Upper lobe of left lung (tissue), 6 donors: ENCODE results near the gene ITGA1. TPM values are rescaled to one million over a fixed set of nuclear protein-coding genes. Genes with fewer than 3 reads are reported as not detected.

Source experiments
- ATAC-seq, 2 donors: fragments of 200-7000 bp; cut with Tn5 transposase; one replicate each; pipeline ENCODE4 v1.9.1; 2022; ENCODE audit warnings: mild to moderate bottlenecking in 2 of 2, moderate library complexity in 2 of 2; ENCODE audit not compliant: low FRiP score in 2 of 2
- DNase-seq, 2 donors: peaks; one replicate each; pipeline ENCODE4 v3.0.0-alpha.2; 2019 to 2020
- H3K27ac ChIP-seq, 4 donors: fragments of 200-600 bp; sonication (generic); one replicate each; pipeline ENCODE4 v1.5.1; 2016 to 2019
- H3K27me3 ChIP-seq, 4 donors: fragments of 200-600 bp; sonication (generic); one replicate each; pipeline ENCODE4 v1.5.1; 2017 to 2019
- H3K36me3 ChIP-seq, 4 donors: fragments of 200-600 bp; sonication (generic); one replicate each; pipeline ENCODE4 v1.5.1; 2016 to 2019
- H3K4me1 ChIP-seq, 4 donors: fragments of 200-600 bp; sonication (generic); one replicate each; pipeline ENCODE4 v1.5.1; 2018 to 2019
- H3K4me3 ChIP-seq, 4 donors: fragments of 200-600 bp; sonication (generic); one replicate each; pipeline ENCODE4 v1.5.1; 2017 to 2019; ENCODE audit warnings: mild to moderate bottlenecking in 2 of 4, moderate library complexity in 1 of 4
- H3K9me3 ChIP-seq, 4 donors: fragments of 200-600 bp; sonication (generic); one replicate each; pipeline ENCODE4 v1.5.1; 2018 to 2019
- EP300 ChIP-seq, 4 donors: sonication (generic); formaldehyde crosslinking; IDR thresholded peaks; one replicate each; pipeline ENCODE4 v1.5.1; 2017; ENCODE audit warnings: antibody characterized with exemption in 4 of 4, control low read depth in 2 of 4
- POLR2A ChIP-seq, 4 donors: fragments of 450-650 bp; IDR thresholded peaks; one replicate each; pipeline ENCODE4 v1.5.1; 2016 to 2017; ENCODE audit warnings: antibody characterized with exemption in 4 of 4, mild to moderate bottlenecking in 2 of 4
- POLR2AphosphoS5 ChIP-seq, 2 donors: sonication (generic); formaldehyde crosslinking; IDR thresholded peaks; one replicate each; pipeline ENCODE4 v1.5.1; 2017; ENCODE audit warnings: antibody characterized with exemption in 2 of 2
- WGBS, 2 donors: methylation state at CpG; one replicate each; pipeline ENCODE4 v1.1.5; 2017 to 2018; 5-methylcytosine and 5-hydroxymethylcytosine counted together
- total RNA-seq, 6 donors: library from RNA; depleted of rRNA in 4 of 6; stranded (reverse); fragments of >200 nt in 4 of 6; gene quantifications; one replicate each; pipeline versions ENCODE4 v1.1.0 to v1.2.1, GENCODE V29; 2016 to 2021
- TF ChIP-seq, protein P1 (sequence below), 6 experiments: fragments of 450-650 bp in 4 of 6; fragments of 200-600 bp in 2 of 6; sonication (generic) in 2 of 6; IDR thresholded peaks; one replicate each; pipeline ENCODE4 v1.5.1; 2016 to 2019; ENCODE audit warnings: antibody characterized with exemption in 6 of 6
- donor health status: DM: no; HTN: no; CAD: no; lungs with moderate emphysema.
- donor health status: DM: no; HTN: yes; CAD: no; lungs with severe emphysema.

The ITGA1 gene
- total RNA-seq, 6 donors from 2014 or later = 19.9 to 134 (median 60.8) TPM

DNA sequence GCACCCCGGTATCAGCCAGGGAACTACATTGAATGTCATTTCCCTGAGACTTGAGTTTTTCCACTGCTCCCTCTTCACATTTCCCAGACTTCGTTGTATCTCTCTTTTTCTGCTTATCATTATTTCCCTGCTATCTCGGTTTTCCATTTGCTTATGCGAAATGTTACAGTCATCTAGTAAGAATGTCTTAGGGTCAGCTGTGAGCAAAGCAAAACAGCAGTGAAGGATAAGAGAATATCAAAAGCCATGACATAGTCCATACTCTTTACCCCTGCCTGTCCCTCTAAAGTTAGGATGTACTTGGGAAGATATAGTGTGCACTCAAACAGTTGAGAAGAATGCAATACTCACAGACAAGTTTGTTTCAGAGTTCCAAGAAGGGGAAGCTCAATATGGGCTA, 88.7 kb downstream of the ITGA1 start:
- Histone ChIP-seq H3K27me3 (no peaks in the 10 kb centered on the region), H3K4me3 (no peak overlapping the region), H3K36me3 (peaks cover 0 to 4% (median 0%) of the 10 kb centered on the region in 4 donors), H3K27ac (no peak overlapping the region), H3K4me1 (peaks cover 0 to 9% (median 0%) of the 10 kb centered on the region in 4 donors), H3K9me3 (no peaks in the 10 kb centered on the region)
- whole genome bisulfite sequencing, 2 donors = 85% methylated on average over 4 of the region's 4 CpGs
- DNase-seq = no peak
- ATAC-seq = no peak
- TF ChIP-seq POLR2AphosphoS5 (IDR thresholded peaks at IDR 0.05) (no peak), EP300 (IDR thresholded peaks at IDR 0.05) (no peak), POLR2A (IDR thresholded peaks at IDR 0.05) (no peak)
- TF ChIP-seq, protein P1, sequence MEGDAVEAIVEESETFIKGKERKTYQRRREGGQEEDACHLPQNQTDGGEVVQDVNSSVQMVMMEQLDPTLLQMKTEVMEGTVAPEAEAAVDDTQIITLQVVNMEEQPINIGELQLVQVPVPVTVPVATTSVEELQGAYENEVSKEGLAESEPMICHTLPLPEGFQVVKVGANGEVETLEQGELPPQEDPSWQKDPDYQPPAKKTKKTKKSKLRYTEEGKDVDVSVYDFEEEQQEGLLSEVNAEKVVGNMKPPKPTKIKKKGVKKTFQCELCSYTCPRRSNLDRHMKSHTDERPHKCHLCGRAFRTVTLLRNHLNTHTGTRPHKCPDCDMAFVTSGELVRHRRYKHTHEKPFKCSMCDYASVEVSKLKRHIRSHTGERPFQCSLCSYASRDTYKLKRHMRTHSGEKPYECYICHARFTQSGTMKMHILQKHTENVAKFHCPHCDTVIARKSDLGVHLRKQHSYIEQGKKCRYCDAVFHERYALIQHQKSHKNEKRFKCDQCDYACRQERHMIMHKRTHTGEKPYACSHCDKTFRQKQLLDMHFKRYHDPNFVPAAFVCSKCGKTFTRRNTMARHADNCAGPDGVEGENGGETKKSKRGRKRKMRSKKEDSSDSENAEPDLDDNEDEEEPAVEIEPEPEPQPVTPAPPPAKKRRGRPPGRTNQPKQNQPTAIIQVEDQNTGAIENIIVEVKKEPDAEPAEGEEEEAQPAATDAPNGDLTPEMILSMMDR (IDR thresholded peaks at IDR 0.05) = no peak

DNA sequence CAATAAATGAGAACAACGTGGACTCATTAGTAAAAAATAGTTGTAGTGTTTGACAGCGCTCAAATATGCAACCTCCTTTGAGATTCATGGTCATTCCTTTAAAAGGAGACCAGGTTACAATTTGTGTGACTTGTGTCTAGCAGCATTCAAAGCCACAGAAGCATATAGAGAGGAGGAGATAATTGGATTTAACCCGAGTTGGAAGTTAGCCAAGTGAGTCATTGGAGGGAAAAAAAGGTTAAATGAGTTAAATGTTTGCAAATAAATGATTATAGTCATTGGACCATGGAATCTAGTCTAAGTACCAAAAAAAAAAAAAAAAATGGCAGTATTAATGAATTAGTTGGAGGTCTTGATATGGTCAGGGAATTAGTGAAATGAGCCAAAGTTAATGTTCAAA, 90.9 kb downstream of the ITGA1 start:
- no peak for ATAC-seq
- no peak for TF ChIP-seq POLR2AphosphoS5 (IDR thresholded peaks at IDR 0.05)
- TF ChIP-seq, protein P1 (IDR thresholded peaks at IDR 0.05) = no peak

DNA sequence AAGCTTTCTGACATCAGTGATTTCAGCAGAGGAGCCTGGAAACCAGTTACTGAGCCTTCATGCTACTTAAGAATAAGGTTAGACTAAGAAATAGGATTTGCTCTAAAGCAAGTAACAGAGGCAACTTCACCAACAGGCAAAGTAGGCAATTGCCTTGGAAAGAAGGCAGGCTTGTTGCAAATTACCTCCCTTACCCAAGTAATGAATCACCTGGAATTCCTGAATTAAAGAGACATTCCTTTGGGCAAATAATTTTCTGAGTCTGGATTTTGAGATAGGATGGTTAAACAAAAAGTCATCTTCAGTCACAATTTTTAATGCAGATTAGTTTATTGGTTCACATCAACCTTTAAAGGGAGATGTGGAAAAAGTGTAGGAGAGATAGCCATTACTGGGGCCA, 92.8 kb downstream of the ITGA1 start:
- Histone ChIP-seq H3K9me3 (no peaks in the 10 kb centered on the region), H3K36me3 (peaks cover 0 to 19% (median 0%) of the 10 kb centered on the region in 4 donors), H3K4me3 (no peak overlapping the region), H3K4me1 (peaks cover 0 to 3% (median 0%) of the 10 kb centered on the region in 4 donors), H3K27ac (no peak overlapping the region), H3K27me3 (no peaks in the 10 kb centered on the region)
- ATAC-seq = no peak
- no peak for TF ChIP-seq POLR2AphosphoS5 (IDR thresholded peaks at IDR 0.05)
- TF ChIP-seq, protein P1 (IDR thresholded peaks at IDR 0.05) = no peak
- TF ChIP-seq EP300 (IDR thresholded peaks at IDR 0.05) = no peak
- no peak for TF ChIP-seq POLR2A (IDR thresholded peaks at IDR 0.05)
- DNase-seq = no peak

More for the DNA sequence above, 90.9 kb downstream of the ITGA1 start:
- no peaks in the 10 kb centered on the region for H3K27me3 ChIP-seq
- peaks cover 0 to 9% (median 0%) of the 10 kb centered on the region in 4 donors for H3K4me1 ChIP-seq
- H3K4me3 ChIP-seq = no peak overlapping the region
- no peak for DNase-seq
- H3K27ac ChIP-seq = no peak overlapping the region
- no peaks in the 10 kb centered on the region for H3K9me3 ChIP-seq
- peaks cover 0 to 19% (median 0%) of the 10 kb centered on the region in 4 donors for H3K36me3 ChIP-seq
- WGBS, 2 donors = 72 to 85% methylated on average over 3 of the region's 3 CpGs

DNA sequence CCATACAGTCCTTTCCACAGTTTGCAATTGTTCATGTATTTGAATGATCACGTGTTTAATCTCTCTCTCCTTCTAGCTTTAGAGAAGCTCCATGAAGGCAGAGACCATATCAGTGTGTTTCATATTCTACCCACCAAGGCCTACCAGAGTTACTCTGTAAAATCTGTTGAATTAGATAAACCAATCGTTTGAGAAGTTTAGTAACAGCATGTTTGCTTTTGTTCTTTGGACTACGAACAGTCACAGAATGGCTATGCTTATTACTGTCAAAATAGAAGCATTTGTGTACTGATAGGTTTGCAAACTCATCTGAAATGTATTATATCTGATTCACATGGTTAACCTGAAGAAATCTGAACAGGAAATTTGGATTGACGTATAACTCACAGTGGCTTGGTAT, 93.8 kb downstream of the ITGA1 start:
- TF ChIP-seq EP300 (IDR thresholded peaks at IDR 0.05) = no peak
- TF ChIP-seq POLR2A (IDR thresholded peaks at IDR 0.05) = no peak
- no peak for TF ChIP-seq POLR2AphosphoS5 (IDR thresholded peaks at IDR 0.05)
- TF ChIP-seq, protein P1 (IDR thresholded peaks at IDR 0.05) = no peak
- WGBS, 2 donors = 79 to 96% methylated on average over 4 of the region's 4 CpGs
- no peak for DNase-seq
- Histone ChIP-seq H3K27ac (no peak overlapping the region), H3K36me3 (peaks cover 0 to 19% (median 0%) of the 10 kb centered on the region in 4 donors), H3K4me1 (no peaks in the 10 kb centered on the region), H3K27me3 (no peaks in the 10 kb centered on the region), H3K4me3 (no peak overlapping the region), H3K9me3 (no peaks in the 10 kb centered on the region)
- no peak for ATAC-seq

DNA sequence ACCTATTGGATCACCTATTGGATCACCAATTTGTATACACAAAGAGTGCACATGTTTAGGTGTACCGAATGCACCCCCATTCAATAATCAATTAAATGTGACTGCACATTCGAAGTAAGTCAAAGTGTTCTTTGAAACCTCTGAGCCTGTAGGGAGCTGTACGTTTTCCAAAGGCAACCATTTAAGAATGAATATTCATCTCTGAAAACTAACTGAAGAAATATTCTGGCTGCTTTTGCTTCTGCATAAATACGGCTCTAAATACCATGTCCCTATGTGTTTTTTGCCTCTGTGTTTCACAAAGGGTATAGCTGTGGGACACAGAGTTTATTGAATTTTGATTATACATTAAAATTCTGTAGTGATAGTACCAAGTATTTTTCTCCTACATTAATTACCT, 95.4 kb downstream of the ITGA1 start:
- no peaks in the 10 kb centered on the region for H3K9me3 ChIP-seq
- DNase-seq (no peak), ATAC-seq (no peak)
- H3K27me3 ChIP-seq = no peaks in the 10 kb centered on the region
- no peak overlapping the region for H3K4me3 ChIP-seq
- 89 to 93% methylated on average over 4 of the region's 4 CpGs for WGBS, 2 donors
- H3K36me3 ChIP-seq = peaks cover 0 to 30% (median under 1%) of the 10 kb centered on the region in 4 donors
- H3K4me1 ChIP-seq = no peaks in the 10 kb centered on the region
- TF ChIP-seq POLR2AphosphoS5 (IDR thresholded peaks at IDR 0.05) (no peak), POLR2A (IDR thresholded peaks at IDR 0.05) (no peak), EP300 (IDR thresholded peaks at IDR 0.05) (no peak)
- TF ChIP-seq, protein P1 (IDR thresholded peaks at IDR 0.05) = no peak
- no peak overlapping the region for H3K27ac ChIP-seq
